ENCODE data around the gene ZFAND2A. TPM values are rescaled to one million over a fixed set of nuclear protein-coding genes. Genes with fewer than 3 reads are reported as not detected.

ZFAND2A gene
- total and polyA plus RNA-seq, 3 experiments from 2014 or later, result 27.8 to 45.6 (median 28.5) TPM

GRCh38 chr7:1130021-1130990, 29.7 kb downstream of the ZFAND2A start:
- Histone ChIP-seq H3K4me3 (ENCODE audit: low read length) (no peak overlapping the region), H3K27ac (ENCODE audit: low read depth, low read length) (no peak overlapping the region), H3K27me3 (ENCODE audit: insufficient read depth, low read length, poor library complexity, severe bottlenecking) (no peaks in the 10 kb centered on the region), H3K9me3 (ENCODE audit: low read length) (no peaks in the 10 kb centered on the region), H3K4me1 (ENCODE audit: insufficient read depth, low read length) (no peaks in the 10 kb centered on the region), H3K36me3 (ENCODE audit: insufficient read depth, low read length) (no peaks in the 10 kb centered on the region)
- no peaks in the 10 kb centered on the region for H3K9me3 Mint-ChIP-seq
- peaks cover 0 to 22% (median 7%) of the 10 kb centered on the region in 3 donors for H3K36me3 Mint-ChIP-seq
- H3K27me3 Mint-ChIP-seq, result no peaks in the 10 kb centered on the region
- peak in 1 of 5 donors; percentile 14 for DNase-seq
- no peak overlapping the region for H3K27ac Mint-ChIP-seq
- H3K4me1 Mint-ChIP-seq, result peaks cover 0 to 4% (median 4%) of the 10 kb centered on the region in 3 donors
- ChIA-PET CTCF (no interaction called here), POLR2A (no interaction called here)
- no peak overlapping the region for H3K4me3 Mint-ChIP-seq

- H3K4me1 ChIP-seq (ENCODE audit: insufficient read depth, low read length), result no peaks in the 10 kb centered on the region
- no peaks in the 10 kb centered on the region for H3K27me3 Mint-ChIP-seq
- H3K9me3 Mint-ChIP-seq, result no peaks in the 10 kb centered on the region
- H3K27ac Mint-ChIP-seq, result no peak overlapping the region
- H3K36me3 Mint-ChIP-seq, result peaks cover 0 to 27% (median 4%) of the 10 kb centered on the region in 3 donors
- no peaks in the 10 kb centered on the region for H3K9me3 ChIP-seq (ENCODE audit: low read length)
- no peaks in the 10 kb centered on the region for H3K36me3 ChIP-seq (ENCODE audit: insufficient read depth, low read length)
- no peak overlapping the region for H3K4me3 Mint-ChIP-seq
- H3K4me3 ChIP-seq (ENCODE audit: low read length), result no peak overlapping the region
- ChIA-PET CTCF (no interaction called here), POLR2A (no interaction called here)
- H3K27ac ChIP-seq (ENCODE audit: low read depth, low read length), result no peak overlapping the region
- H3K27me3 ChIP-seq (ENCODE audit: insufficient read depth, low read length, poor library complexity, severe bottlenecking), result no peaks in the 10 kb centered on the region
- DNase-seq, result no peak
- H3K4me1 Mint-ChIP-seq, result no peaks in the 10 kb centered on the region
These were observed 30.6 kb downstream of the ZFAND2A start for GRCh38 chr7:1129431-1129830.

DNA sequence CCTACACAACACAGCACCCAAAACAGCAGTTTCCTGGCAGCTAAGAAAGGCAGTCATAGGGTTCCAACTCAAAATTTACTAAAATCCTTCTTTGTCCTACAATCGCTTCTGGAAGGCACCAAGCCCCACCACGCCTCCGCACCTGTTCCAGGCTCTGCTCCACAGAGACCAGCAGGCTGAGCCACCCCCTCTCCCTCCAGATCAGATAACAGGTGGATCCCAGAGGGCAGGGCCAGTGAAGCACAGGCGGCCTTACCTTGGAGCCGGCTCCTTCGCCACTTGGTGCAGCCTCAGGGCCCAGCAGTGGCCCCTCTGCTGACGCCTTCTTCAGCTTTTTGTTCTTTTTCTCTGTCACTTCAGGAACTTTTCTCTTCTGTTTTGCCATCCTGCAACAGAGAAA, 33.0 kb downstream of the ZFAND2A start:
- POLR2A ChIA-PET, result no interaction called here
- Histone ChIP-seq H3K4me3 (ENCODE audit: low read length) (no peak overlapping the region), H3K9me3 (ENCODE audit: low read length) (no peaks in the 10 kb centered on the region), H3K27me3 (ENCODE audit: insufficient read depth, low read length, poor library complexity, severe bottlenecking) (no peaks in the 10 kb centered on the region), H3K4me1 (ENCODE audit: insufficient read depth, low read length) (no peaks in the 10 kb centered on the region), H3K36me3 (ENCODE audit: insufficient read depth, low read length) (no peaks in the 10 kb centered on the region), H3K27ac (ENCODE audit: low read depth, low read length) (no peak overlapping the region)
- CTCF ChIA-PET, result no interaction called here
- H3K27ac Mint-ChIP-seq, result peak overlapping the region in 1 of 8 donors; percentile 64
- H3K27me3 Mint-ChIP-seq, result no peaks in the 10 kb centered on the region
- peaks cover 0 to 28% (median 4%) of the 10 kb centered on the region in 3 donors for H3K36me3 Mint-ChIP-seq
- DNase-seq, result peak in 1 of 5 donors; percentile 28
- H3K4me3 Mint-ChIP-seq, result no peak overlapping the region
- no peaks in the 10 kb centered on the region for H3K9me3 Mint-ChIP-seq
- H3K4me1 Mint-ChIP-seq, result no peaks in the 10 kb centered on the region

DNA sequence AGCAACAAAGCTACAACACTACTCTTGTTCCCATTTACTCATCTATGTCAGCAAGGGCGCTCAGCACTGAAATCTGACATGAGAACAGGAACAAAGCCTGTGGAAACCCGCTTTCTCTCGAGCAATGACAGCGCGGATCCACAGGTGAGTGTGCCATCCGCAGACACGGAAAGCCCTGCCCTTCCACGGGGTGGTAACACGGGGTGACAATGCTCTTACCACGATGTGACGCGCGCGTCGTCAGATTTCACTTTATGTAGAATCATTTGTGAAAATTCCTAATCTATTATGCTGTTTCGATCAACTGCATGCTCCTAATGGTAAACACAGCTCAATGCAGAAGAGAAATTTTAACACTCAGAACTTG, 34.4 kb downstream of the ZFAND2A start:
- no peaks in the 10 kb centered on the region for H3K27me3 Mint-ChIP-seq
- no peaks in the 10 kb centered on the region for H3K4me1 Mint-ChIP-seq
- CTCF ChIA-PET, result interaction anchor here (0.7 kb wide), 1 partner anchor 50 kb away, joined by 3 read pairs; no protein-coding TSS in a partner anchor

DNA sequence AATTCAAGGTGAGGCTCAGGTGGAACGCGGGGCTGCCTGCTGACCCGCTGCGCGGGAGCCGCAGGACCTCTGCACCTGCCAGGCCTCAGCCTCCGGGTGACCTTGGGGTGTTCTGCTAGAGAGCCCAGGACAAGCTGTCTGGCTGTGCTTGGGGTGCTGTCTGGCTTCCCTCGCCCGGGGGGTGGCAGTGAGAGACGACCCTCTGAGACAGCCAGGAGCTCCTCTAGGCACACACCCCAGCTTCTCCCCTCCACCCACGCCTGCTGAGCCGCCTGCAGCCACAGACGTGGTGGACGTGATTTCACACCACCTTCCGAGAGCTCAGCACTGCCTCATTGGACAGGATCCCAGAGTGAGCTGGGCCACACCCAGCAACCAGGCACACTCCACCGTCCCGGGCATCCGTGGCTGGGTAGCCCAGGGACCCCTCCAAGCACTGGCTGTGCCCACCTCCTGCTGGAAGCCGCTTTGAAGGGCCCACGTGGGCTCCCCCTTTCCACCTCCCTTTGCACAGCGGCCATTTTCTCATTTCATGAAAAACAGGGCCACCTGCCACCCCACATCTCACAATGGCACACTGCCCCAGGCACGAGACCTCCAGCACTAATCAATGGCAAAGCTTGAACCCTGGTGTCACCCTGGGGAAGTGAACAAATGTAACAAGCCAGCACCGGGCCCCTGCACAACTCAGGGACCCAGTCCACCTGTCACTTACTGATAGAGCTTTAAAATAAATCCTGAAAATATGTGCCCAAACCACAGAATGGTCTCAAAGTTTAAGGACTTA, 35.0 kb downstream of the ZFAND2A start:
- Mint-ChIP-seq H3K9me3 (no peaks in the 10 kb centered on the region), H3K4me3 (no peak overlapping the region), H3K27me3 (no peaks in the 10 kb centered on the region), H3K4me1 (no peaks in the 10 kb centered on the region), H3K36me3 (peaks cover 0 to 28% (median 1%) of the 10 kb centered on the region in 3 donors), H3K27ac (no peak overlapping the region)
- CTCF ChIA-PET, result no interaction called here
- Histone ChIP-seq H3K9me3 (ENCODE audit: low read length) (no peaks in the 10 kb centered on the region), H3K27ac (ENCODE audit: low read depth, low read length) (no peak overlapping the region), H3K27me3 (ENCODE audit: insufficient read depth, low read length, poor library complexity, severe bottlenecking) (no peaks in the 10 kb centered on the region), H3K4me1 (ENCODE audit: insufficient read depth, low read length) (no peaks in the 10 kb centered on the region), H3K4me3 (ENCODE audit: low read length) (no peak overlapping the region), H3K36me3 (ENCODE audit: insufficient read depth, low read length) (no peaks in the 10 kb centered on the region)
- POLR2A ChIA-PET, result no interaction called here
- DNase-seq, result peak in 1 of 5 donors; percentile 30

More for the DNA sequence above, 34.4 kb downstream of the ZFAND2A start:
- H3K27me3 ChIP-seq (ENCODE audit: insufficient read depth, low read length, poor library complexity, severe bottlenecking), result no peaks in the 10 kb centered on the region
- H3K4me1 ChIP-seq (ENCODE audit: insufficient read depth, low read length), result no peaks in the 10 kb centered on the region
- Mint-ChIP-seq H3K9me3 (no peaks in the 10 kb centered on the region), H3K27ac (no peak overlapping the region), H3K4me3 (no peak overlapping the region), H3K36me3 (peaks cover 0 to 28% (median 1%) of the 10 kb centered on the region in 3 donors)
- peak in 1 of 5 donors; percentile 36 for DNase-seq
- H3K36me3 ChIP-seq (ENCODE audit: insufficient read depth, low read length), result no peaks in the 10 kb centered on the region
- H3K27ac ChIP-seq (ENCODE audit: low read depth, low read length), result no peak overlapping the region
- POLR2A ChIA-PET, result interaction anchor here (0.6 kb wide), 1 partner anchor 111 kb away, joined by 8 read pairs; no protein-coding TSS in a partner anchor
- H3K9me3 ChIP-seq (ENCODE audit: low read length), result no peaks in the 10 kb centered on the region
- no peak overlapping the region for H3K4me3 ChIP-seq (ENCODE audit: low read length)

- Histone ChIP-seq H3K4me1 (ENCODE audit: insufficient read depth, low read length) (no peaks in the 10 kb centered on the region), H3K36me3 (ENCODE audit: insufficient read depth, low read length) (no peaks in the 10 kb centered on the region), H3K27ac (ENCODE audit: low read depth, low read length) (no peak overlapping the region), H3K27me3 (ENCODE audit: insufficient read depth, low read length, poor library complexity, severe bottlenecking) (no peaks in the 10 kb centered on the region), H3K9me3 (ENCODE audit: low read length) (no peaks in the 10 kb centered on the region), H3K4me3 (ENCODE audit: low read length) (no peak overlapping the region)
- no peak overlapping the region for H3K4me3 Mint-ChIP-seq
- ChIA-PET CTCF (no interaction called here), POLR2A (no interaction called here)
- no peak overlapping the region for H3K27ac Mint-ChIP-seq
- DNase-seq, result no peak
- H3K36me3 Mint-ChIP-seq, result peaks cover 0 to 22% (median 0%) of the 10 kb centered on the region in 3 donors
- H3K27me3 Mint-ChIP-seq, result no peaks in the 10 kb centered on the region
- no peaks in the 10 kb centered on the region for H3K9me3 Mint-ChIP-seq
- H3K4me1 Mint-ChIP-seq, result peaks cover 1 to 3% (median 3%) of the 10 kb centered on the region in 3 donors
These were observed 35.8 kb downstream of the ZFAND2A start for GRCh38 chr7:1124164-1124563.

DNA sequence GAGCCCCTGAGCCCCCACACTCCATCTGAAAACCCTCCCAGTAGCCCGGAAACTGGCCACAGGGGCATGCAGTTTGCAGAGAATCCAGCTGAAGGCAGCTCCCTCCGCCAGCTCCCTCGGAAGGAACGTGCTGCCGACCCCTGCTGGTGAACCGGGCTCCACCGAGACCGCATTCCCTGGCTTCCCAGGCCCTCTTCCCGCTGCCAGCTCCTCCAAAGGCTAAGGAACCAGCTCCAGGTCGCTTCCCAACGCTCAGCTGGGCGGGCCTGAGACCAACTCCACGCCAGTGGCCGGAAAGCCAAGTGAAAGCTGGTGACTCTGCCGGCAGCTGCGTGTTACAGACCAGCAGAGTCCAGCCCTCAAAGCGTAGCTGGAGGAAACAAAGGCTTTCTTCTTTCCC, 36.3 kb downstream of the ZFAND2A start:
- DNase-seq, result peak in 1 of 5 donors; percentile 20
- Histone ChIP-seq H3K9me3 (ENCODE audit: low read length) (no peaks in the 10 kb centered on the region), H3K4me3 (ENCODE audit: low read length) (no peak overlapping the region), H3K27me3 (ENCODE audit: insufficient read depth, low read length, poor library complexity, severe bottlenecking) (no peaks in the 10 kb centered on the region), H3K36me3 (ENCODE audit: insufficient read depth, low read length) (no peaks in the 10 kb centered on the region), H3K27ac (ENCODE audit: low read depth, low read length) (no peak overlapping the region), H3K4me1 (ENCODE audit: insufficient read depth, low read length) (no peaks in the 10 kb centered on the region)
- Mint-ChIP-seq H3K4me3 (no peak overlapping the region), H3K27ac (no peak overlapping the region), H3K4me1 (peaks cover 3 to 5% (median 4%) of the 10 kb centered on the region in 3 donors), H3K27me3 (no peaks in the 10 kb centered on the region), H3K9me3 (no peaks in the 10 kb centered on the region), H3K36me3 (peaks cover 0 to 22% (median 0%) of the 10 kb centered on the region in 3 donors)
- POLR2A ChIA-PET, result no interaction called here
- CTCF ChIA-PET, result no interaction called here

Data from CD8-positive, alpha-beta memory T cell (primary cell).